Stimulated activated CD4-positive, alpha-beta T cell treated with anti-CD3 and anti-CD28 coated beads, Interleukin-12 subunit alpha, Interleukin-12 subunit beta, amount 100 ng/mL, for 48 hours (primary cell): Measurements from ENCODE around the gene MAP1S.

ENCODE experiments used
- DNase-seq, 3 donors: peaks; one replicate each; pipeline ENCODE4 v3.0.0-alpha.2; 2020; ENCODE audit warnings: low read depth in 2 of 3, low spot score in 1 of 3

Gene MAP1S

GRCh38 chr19:17737690-17738153 is 18.4 kb downstream of the MAP1S start:
- no peak for DNase-seq

GRCh38 chr19:17739121-17739875 is 20.0 kb downstream of the MAP1S start:
- no peak for DNase-seq

GRCh38 chr19:17741456-17741855 is 22.2 kb downstream of the MAP1S start:
- DNase-seq = no peak

- DNase-seq = no peak
These were observed 24.7 kb downstream of the MAP1S start for GRCh38 chr19:17743874-17744580.

- peak; percentile 87 to 92 (median 89) for DNase-seq
These were observed 28.2 kb downstream of the MAP1S start for GRCh38 chr19:17747205-17748098.

GRCh38 chr19:17748884-17749638 is 29.8 kb downstream of the MAP1S start:
- DNase-seq = no peak

GRCh38 chr19:17749912-17750317 is 30.6 kb downstream of the MAP1S start:
- DNase-seq = peak in 2 of 3 donors; percentile 28 to 35

GRCh38 chr19:17751103-17751911 is 32.0 kb downstream of the MAP1S start, which contains the start of gene FCHO1:
FCHO1 (plus strand) TSS chr19:17751477; CDS start chr19:17755165, 3,688 bp downstream.
- DNase-seq = peak; percentile 75 to 80 (median 77)

GRCh38 chr19:17751912-17752273 is 32.6 kb downstream of the MAP1S start:
- peak in 1 of 3 donors; percentile 29 for DNase-seq

GRCh38 chr19:17752865-17753639 is 33.8 kb downstream of the MAP1S start:
- no peak for DNase-seq

- DNase-seq = no peak
These were observed 34.7 kb downstream of the MAP1S start for GRCh38 chr19:17753976-17754375.

GRCh38 chr19:17754634-17755442 is 35.6 kb downstream of the MAP1S start:
- DNase-seq = no peak

- DNase-seq = no peak
These were observed 36.2 kb downstream of the MAP1S start for GRCh38 chr19:17755443-17755890.

- no peak for DNase-seq
These were observed 36.8 kb downstream of the MAP1S start for GRCh38 chr19:17755977-17756670.

- no peak for DNase-seq
These were observed 37.8 kb downstream of the MAP1S start for GRCh38 chr19:17757125-17757524.

- no peak for DNase-seq
These were observed 39.2 kb downstream of the MAP1S start for GRCh38 chr19:17758515-17758914.

GRCh38 chr19:17761148-17761547 is 41.9 kb downstream of the MAP1S start:
- DNase-seq = no peak
